GM23248 (cell line): ENCODE results near the gene LRFN2. TPM values are rescaled to one million over a fixed set of nuclear protein-coding genes. Genes with fewer than 3 reads are reported as not detected.

ENCODE experiments used
- DNase-seq: peaks from one replicate; pipeline ENCODE4 v3.0.0-alpha.2; 2015
- H2AFZ ChIP-seq: fragments of 200-600 bp; sonication (generic); 2 replicates; pipeline ENCODE4 v1.6.1; 2016; ENCODE audit warnings: antibody characterized with exemption
- H3F3A ChIP-seq: fragments of 200-600 bp; sonication (generic); 2 replicates; pipeline ENCODE4 v1.6.1; 2016; ENCODE audit warnings: mild to moderate bottlenecking, antibody characterized with exemption, mixed run types; ENCODE audit not compliant: insufficient read depth
- H3K27ac ChIP-seq: fragments of 200-600 bp; sonication (generic); 2 replicates; pipeline ENCODE4 v1.5.1; 2016; ENCODE audit warnings: mild to moderate bottlenecking
- H3K27me3 ChIP-seq: fragments of 200-600 bp; sonication (generic); replicated peaks from 2 replicates; pipeline ENCODE4 v1.6.1; 2016; ENCODE audit warnings: mild to moderate bottlenecking; ENCODE audit not compliant: insufficient read depth
- H3K36me3 ChIP-seq: fragments of 200-600 bp; sonication (generic); 2 replicates; pipeline ENCODE4 v1.6.1; 2016; ENCODE audit warnings: low read depth, mild to moderate bottlenecking
- H3K4me1 ChIP-seq: fragments of 200-600 bp; sonication (generic); 2 replicates; pipeline ENCODE4 v1.6.1; 2016; ENCODE audit warnings: mild to moderate bottlenecking; ENCODE audit not compliant: insufficient read depth
- H3K4me2 ChIP-seq: fragments of 200-600 bp; sonication (generic); one replicate; pipeline ENCODE4 v1.6.1; 2016; ENCODE audit warnings: mild to moderate bottlenecking; ENCODE audit not compliant: unreplicated experiment
- H3K4me3 ChIP-seq: fragments of 200-600 bp; sonication (generic); 2 replicates; pipeline ENCODE4 v1.5.1; 2016; ENCODE audit warnings: mild to moderate bottlenecking
- H3K79me2 ChIP-seq: fragments of 200-600 bp; sonication (generic); 2 replicates; pipeline ENCODE4 v1.6.1; 2016; ENCODE audit warnings: mild to moderate bottlenecking; ENCODE audit not compliant: insufficient read depth
- H3K9ac ChIP-seq: fragments of 200-600 bp; sonication (generic); 2 replicates; pipeline ENCODE4 v1.6.1; 2016; ENCODE audit warnings: mild to moderate bottlenecking
- H3K9me2 ChIP-seq: fragments of 200-600 bp; sonication (generic); 2 replicates; pipeline ENCODE4 v1.6.1; 2016; ENCODE audit warnings: mixed run types, mild to moderate bottlenecking, moderate library complexity; ENCODE audit not compliant: insufficient read depth
- H3K9me3 ChIP-seq: fragments of 200-600 bp; sonication (generic); one replicate; pipeline ENCODE4 v1.6.1; 2017; ENCODE audit warnings: low read depth
- H4K20me1 ChIP-seq: fragments of 200-600 bp; sonication (generic); 2 replicates; pipeline ENCODE4 v1.6.0; 2016; ENCODE audit not compliant: insufficient read depth
- EZH2 ChIP-seq: fragments of 200-600 bp; sonication (generic); IDR thresholded peaks from 2 replicates; pipeline ENCODE4 v1.6.1; 2018; ENCODE audit warnings: antibody characterized with exemption, mild to moderate bottlenecking; ENCODE audit not compliant: insufficient read depth, poor library complexity, severe bottlenecking
- EZH2phosphoT487 ChIP-seq: fragments of 200-600 bp; sonication (generic); IDR thresholded peaks from 2 replicates; pipeline ENCODE4 v1.6.1; 2018; ENCODE audit warnings: antibody characterized with exemption, moderate library complexity, mild to moderate bottlenecking, low read depth; ENCODE audit not compliant: insufficient read depth
- WGBS, 2 experiments: methylation state at CpG; one replicate each; pipeline ENCODE4 v1.1.6; 2015 to 2017; ENCODE audit warnings: low lambda C conversion rate in 2 of 2, low coverage in 1 of 2; ENCODE audit errors: missing lambda C conversion rate in 2 of 2; 5-methylcytosine and 5-hydroxymethylcytosine counted together
- in situ Hi-C: fragments of 300-500 bp; cut with MboI; formaldehyde crosslinking; loops from 2 replicates; pipeline ENCODE4 v1.15.0; 2020
- polyA plus RNA-seq: library from polyadenylated mRNA; unstranded; fragments of >200 nt; fragmentation: Nextera tagmentation; extraction: Ambion mirVana; gene quantifications from 2 replicates; pipeline ENCODE4 v1.2.1, GENCODE V29; 2016
- total RNA-seq: library from RNA; depleted of rRNA; stranded (reverse); fragments of >200 nt; shearing (Covaris generic); gene quantifications from 2 replicates; pipeline ENCODE4 v1.2.3, GENCODE V29; 2014

The LRFN2 gene
- total and polyA plus RNA-seq, 2 experiments from 2014 or later: not detected

- Histone ChIP-seq H3K4me2 (no peak overlapping the region), H3F3A (no peaks in the 10 kb centered on the region), H3K4me3 (no peak overlapping the region), H4K20me1 (no peaks in the 10 kb centered on the region), H3K4me1 (no peaks in the 10 kb centered on the region), H3K27ac (no peak overlapping the region), H3K36me3 (no peaks in the 10 kb centered on the region), H3K9me3 (no peaks in the 10 kb centered on the region), H3K79me2 (no peaks in the 10 kb centered on the region), H3K9me2 (no peaks in the 10 kb centered on the region), H2AFZ (no peak overlapping the region), H3K27me3 (no peaks in the 10 kb centered on the region), H3K9ac (no peak overlapping the region)
- in situ Hi-C loops: no loop called here
- no peak for DNase-seq
- no peak for TF ChIP-seq EZH2
- no peak for TF ChIP-seq EZH2phosphoT487
These were observed 186.4 kb downstream of the LRFN2 start for GRCh38 chr6:40400738-40401137.

- no peaks in the 10 kb centered on the region for H3F3A ChIP-seq
These were observed 187.2 kb downstream of the LRFN2 start for GRCh38 chr6:40399888-40400457.

GRCh38 chr6:40398810-40399477 is 188.2 kb downstream of the LRFN2 start:
- no peaks in the 10 kb centered on the region for H3K36me3 ChIP-seq
- H3K4me2 ChIP-seq: no peak overlapping the region
- H3K4me3 ChIP-seq: no peak overlapping the region
- no peak for DNase-seq
- H3K9me3 ChIP-seq: no peaks in the 10 kb centered on the region
- H4K20me1 ChIP-seq: no peaks in the 10 kb centered on the region
- no peak for TF ChIP-seq EZH2phosphoT487
- TF ChIP-seq EZH2: no peak
- no peaks in the 10 kb centered on the region for H3K9me2 ChIP-seq
- no peaks in the 10 kb centered on the region for H3K4me1 ChIP-seq
- H2AFZ ChIP-seq: no peak overlapping the region
- H3K9ac ChIP-seq: no peak overlapping the region
- H3F3A ChIP-seq: no peaks in the 10 kb centered on the region
- H3K27ac ChIP-seq: no peak overlapping the region
- in situ Hi-C loops: no loop called here
- no peaks in the 10 kb centered on the region for H3K27me3 ChIP-seq
- WGBS, 2 experiments: 55 to 60% methylated on average over 6 of the region's 6 CpGs
- no peaks in the 10 kb centered on the region for H3K79me2 ChIP-seq

More at GRCh38 chr6:40399888-40400457, 187.2 kb downstream of the LRFN2 start:
- 63% methylated on average over 4 of the region's 4 CpGs for WGBS, 2 experiments
- no peak overlapping the region for H3K4me3 ChIP-seq
- H2AFZ ChIP-seq: no peak overlapping the region
- in situ Hi-C loops: no loop called here
- no peak overlapping the region for H3K9ac ChIP-seq
- H3K27me3 ChIP-seq: no peaks in the 10 kb centered on the region
- no peak for TF ChIP-seq EZH2
- TF ChIP-seq EZH2phosphoT487: no peak
- H3K79me2 ChIP-seq: no peaks in the 10 kb centered on the region
- H3K9me3 ChIP-seq: no peaks in the 10 kb centered on the region
- H3K27ac ChIP-seq: no peak overlapping the region
- no peak for DNase-seq
- H3K36me3 ChIP-seq: no peaks in the 10 kb centered on the region
- no peaks in the 10 kb centered on the region for H3K4me1 ChIP-seq
- H3K4me2 ChIP-seq: no peak overlapping the region
- H4K20me1 ChIP-seq: no peaks in the 10 kb centered on the region
- H3K9me2 ChIP-seq: no peaks in the 10 kb centered on the region

GRCh38 chr6:40398034-40398691 is 189.0 kb downstream of the LRFN2 start:
- no peaks in the 10 kb centered on the region for H3K27me3 ChIP-seq
- no peaks in the 10 kb centered on the region for H3K36me3 ChIP-seq
- no peak overlapping the region for H3K27ac ChIP-seq
- H3K9me3 ChIP-seq: no peaks in the 10 kb centered on the region
- no peak overlapping the region for H2AFZ ChIP-seq
- H3K4me1 ChIP-seq: no peaks in the 10 kb centered on the region
- no peaks in the 10 kb centered on the region for H3K9me2 ChIP-seq
- no peaks in the 10 kb centered on the region for H3F3A ChIP-seq
- H3K4me2 ChIP-seq: no peak overlapping the region
- DNase-seq: no peak
- in situ Hi-C loops: no loop called here
- H3K9ac ChIP-seq: no peak overlapping the region
- TF ChIP-seq EZH2phosphoT487 (no peak), EZH2 (no peak)
- H3K4me3 ChIP-seq: no peak overlapping the region
- H3K79me2 ChIP-seq: no peaks in the 10 kb centered on the region
- no peaks in the 10 kb centered on the region for H4K20me1 ChIP-seq
- WGBS, 2 experiments: 40% methylated on average over 11 of the region's 11 CpGs
